ENCODE data around the gene SMYD3.

GRCh38 chr1:246165826-246166709 lies 341.0 kb downstream of the SMYD3 start:
- TF ChIP-seq CTCF (IDR thresholded peaks at IDR 0.05; ENCODE audit: insufficient read depth, low read length) (no peak), POLR2AphosphoS5 (IDR thresholded peaks at IDR 0.05; ENCODE audit: low read depth) (no peak), SPI1 (IDR thresholded peaks at IDR 0.05; ENCODE audit: borderline replicate concordance, low read depth) (no peak), GABPA (IDR thresholded peaks at IDR 0.05; ENCODE audit: low read depth) (no peak)
